ENCODE results near the gene HBEGF.

GRCh38 chr5:140293091-140293848 lies 53.1 kb downstream of the HBEGF start:
- no peak for TF ChIP-seq POLR2A (IDR thresholded peaks at IDR 0.05)
- no peak for TF ChIP-seq CTCF (IDR thresholded peaks at IDR 0.05)

All from thyroid gland (tissue), 4 donors.